Caco-2 (cell line): ENCODE results near the gene ACIN1. TPM values are rescaled to one million over a fixed set of nuclear protein-coding genes. Genes with fewer than 3 reads are reported as not detected.

Source experiments
- BruUV-seq: library from RNA; stranded (reverse); fragments of 400-500 nt; replicated peaks from 2 replicates; lab custom pipeline; 2021; lab: Mats Ljungman, UMichigan
- CTCF ChIA-PET: fragments of 300-600 bp; sonication (Branson Sonifier 250); formaldehyde crosslinking; loops from one replicate; lab custom pipeline; 2022; ENCODE audit warnings: antibody characterized with exemption; lab: Charles Lee
- POLR2A ChIA-PET: fragments of 300-600 bp; sonication (Branson Sonifier 250); formaldehyde crosslinking; loops from one replicate; lab custom pipeline; 2022; ENCODE audit warnings: antibody characterized with exemption; lab: Charles Lee
- DNase-seq, 2 experiments: peaks; one replicate each; pipeline versions ENCODE4 v3.0.0 to v3.0.0-alpha.2; 2020 to 2022
- H3K27me3 ChIP-seq: replicated peaks from 2 replicates; pipeline ENCODE4 v1.6.0; 2011; ENCODE audit warnings: low read length; ENCODE audit not compliant: control insufficient read depth, insufficient read depth
- H3K36me3 ChIP-seq: 2 replicates; pipeline ENCODE4 v1.5.1; 2011; ENCODE audit warnings: low read length; ENCODE audit not compliant: control insufficient read depth, insufficient read depth
- H3K4me1 ChIP-seq: fragments of 250-450 bp; sonication (Bioruptor Pico); 2 replicates; pipeline ENCODE4 v1.5.1; 2020; ENCODE audit warnings: mild to moderate bottlenecking
- H3K4me3 ChIP-seq: 2 replicates; pipeline ENCODE4 v1.5.1; 2011; ENCODE audit warnings: low read depth, mild to moderate bottlenecking, control low read depth, low read length
- H3K9me3 ChIP-seq: fragments of 250-450 bp; sonication (Bioruptor Pico); 2 replicates; pipeline ENCODE4 v1.5.1; 2020; ENCODE audit warnings: mild to moderate bottlenecking, moderate library complexity
- H3K27ac Mint-ChIP-seq: one replicate; pipeline ENCODE4 v1.8.0; 2022; ENCODE audit warnings: mixed read lengths; ENCODE audit not compliant: unreplicated experiment
- H3K27me3 Mint-ChIP-seq: one replicate; pipeline ENCODE4 v1.8.0; 2022; ENCODE audit warnings: mixed read lengths; ENCODE audit not compliant: insufficient read depth, unreplicated experiment
- H3K36me3 Mint-ChIP-seq: one replicate; pipeline ENCODE4 v1.8.0; 2022; ENCODE audit warnings: mild to moderate bottlenecking, mixed read lengths; ENCODE audit not compliant: insufficient read depth, unreplicated experiment
- H3K4me1 Mint-ChIP-seq: one replicate; pipeline ENCODE4 v1.8.0; 2022; ENCODE audit warnings: low read depth, mixed read lengths; ENCODE audit not compliant: unreplicated experiment
- H3K4me3 Mint-ChIP-seq: one replicate; pipeline ENCODE4 v1.8.0; 2022; ENCODE audit warnings: mild to moderate bottlenecking, moderate library complexity, mixed read lengths; ENCODE audit not compliant: unreplicated experiment
- H3K9me3 Mint-ChIP-seq: one replicate; pipeline ENCODE4 v1.8.0; 2022; ENCODE audit warnings: mixed read lengths; ENCODE audit not compliant: unreplicated experiment
- CTCF ChIP-seq, 2 experiments: fragments of 200-600 bp in 1 of 2; IDR thresholded peaks; 1 replicate in 1 of 2; 2 replicates in 1 of 2; pipeline versions ENCODE4 v1.5.1 to v1.8.0; 2011 to 2022; ENCODE audit warnings: antibody characterized with exemption in 1 of 2, control low read depth in 1 of 2, inconsistent platforms in 1 of 2, low read depth in 1 of 2, low read length in 1 of 2, mild to moderate bottlenecking in 1 of 2, moderate library complexity in 1 of 2; ENCODE audit not compliant: insufficient read depth in 1 of 2, severe bottlenecking in 1 of 2, unreplicated experiment in 1 of 2
- intact Hi-C: fragments of 100-400 bp; cut with micrococcal nuclease; formaldehyde crosslinking; loops from one replicate; pipeline ENCODE4 v1.10.0; 2022; ENCODE audit not compliant: unreplicated experiment
- total RNA-seq: library from RNA; stranded (reverse); gene quantifications from 2 replicates; pipeline ENCODE4 v1.2.3, GENCODE V29; 2022

Gene ACIN1
- total RNA-seq, 1 experiment from 2014 or later = 193 TPM

GRCh38 chr14:23043754-23044153, 51.2 kb downstream of the ACIN1 start:
- no peaks in the 10 kb centered on the region for H3K9me3 Mint-ChIP-seq
- no peaks in the 10 kb centered on the region for H3K36me3 Mint-ChIP-seq
- H3K4me3 Mint-ChIP-seq = no peak overlapping the region
- peaks cover 11% of the 10 kb centered on the region for H3K4me1 ChIP-seq
- H3K27me3 Mint-ChIP-seq = no peaks in the 10 kb centered on the region
- H3K4me1 Mint-ChIP-seq = no peaks in the 10 kb centered on the region
- H3K27ac Mint-ChIP-seq = no peak overlapping the region
- ChIA-PET CTCF (interaction anchor here (1.0 kb wide), 1 partner anchor 48 kb away, joined by 3 read pairs; no protein-coding TSS in a partner anchor), POLR2A (no interaction called here)
- no peaks in the 10 kb centered on the region for H3K36me3 ChIP-seq
- no peak for DNase-seq
- TF ChIP-seq CTCF (IDR thresholded peaks at IDR 0.05; ENCODE audit: insufficient read depth in 1 of 2, low read depth in 1 of 2, low read length in 1 of 2, severe bottlenecking in 1 of 2, unreplicated experiment in 1 of 2) = no peak
- no TSS peak for BruUV-seq
- H3K27me3 ChIP-seq = no peaks in the 10 kb centered on the region
- no peak overlapping the region for H3K4me3 ChIP-seq
- intact Hi-C loops = no loop called here
- H3K9me3 ChIP-seq = no peaks in the 10 kb centered on the region

GRCh38 chr14:23043145-23043544, 51.8 kb downstream of the ACIN1 start:
- no peak for TF ChIP-seq CTCF (IDR thresholded peaks at IDR 0.05; ENCODE audit: insufficient read depth in 1 of 2, low read depth in 1 of 2, low read length in 1 of 2, severe bottlenecking in 1 of 2, unreplicated experiment in 1 of 2)
- no peak overlapping the region for H3K27ac Mint-ChIP-seq
- H3K36me3 Mint-ChIP-seq = no peaks in the 10 kb centered on the region
- H3K4me3 Mint-ChIP-seq = no peak overlapping the region
- H3K9me3 ChIP-seq = no peaks in the 10 kb centered on the region
- H3K4me1 ChIP-seq = peaks cover 11% of the 10 kb centered on the region
- H3K36me3 ChIP-seq = no peaks in the 10 kb centered on the region
- BruUV-seq = no TSS peak
- ChIA-PET POLR2A (no interaction called here), CTCF (interaction anchor here (0.7 kb wide), 1 partner anchor 26 kb away, joined by 4 read pairs; no protein-coding TSS in a partner anchor)
- H3K27me3 ChIP-seq = no peaks in the 10 kb centered on the region
- no peak for DNase-seq
- H3K9me3 Mint-ChIP-seq = no peaks in the 10 kb centered on the region
- intact Hi-C loops = no loop called here
- H3K4me3 ChIP-seq = no peak overlapping the region
- no peaks in the 10 kb centered on the region for H3K27me3 Mint-ChIP-seq
- H3K4me1 Mint-ChIP-seq = no peaks in the 10 kb centered on the region

GRCh38 chr14:23042162-23042965, 52.6 kb downstream of the ACIN1 start, which contains the start of gene PSMB11:
Gene PSMB11 (plus strand): TSS chr14:23042212. CDS start chr14:23042226, 14 bp downstream.
- POLR2A ChIA-PET = no interaction called here
- intact Hi-C loops = no loop called here
- Mint-ChIP-seq H3K27ac (no peak within 1 kb of the TSS), H3K9me3 (no peaks in the 10 kb centered on the region), H3K27me3 (no peaks in the 10 kb centered on the region), H3K4me3 (no peak within 1 kb of the TSS), H3K36me3 (no peaks in the 10 kb centered on the region), H3K4me1 (no peaks in the 10 kb centered on the region)
- BruUV-seq = no TSS peak
- CTCF ChIA-PET = interaction anchor here (0.7 to 1.2 kb wide), 3 partner anchors 26 to 47 kb away, joined by 3 to 5 read pairs (median 4); no protein-coding TSS in a partner anchor
- DNase-seq = no peak
- H3K4me1 ChIP-seq = peaks cover 11% of the 10 kb centered on the region
- H3K36me3 ChIP-seq = no peaks in the 10 kb centered on the region
- H3K4me3 ChIP-seq = no peak within 1 kb of the TSS
- TF ChIP-seq CTCF (IDR thresholded peaks at IDR 0.05; ENCODE audit: insufficient read depth in 1 of 2, low read depth in 1 of 2, low read length in 1 of 2, severe bottlenecking in 1 of 2, unreplicated experiment in 1 of 2) = no peak
- H3K27me3 ChIP-seq = no peaks in the 10 kb centered on the region
- H3K9me3 ChIP-seq = no peaks in the 10 kb centered on the region
